Urinary bladder (tissue), 4 donors: Measurements from ENCODE around the gene MVK. TPM values are rescaled to one million over a fixed set of nuclear protein-coding genes. Genes with fewer than 3 reads are reported as not detected.
"Not testable (repeated sequence)": the region's sequence is repeated elsewhere in the genome, so short reads cannot be mapped to it uniquely, and the experiment has no call there.

Experiments used
- DNase-seq: peaks from one replicate; pipeline ENCODE4 v3.0.0-alpha.2; 2015; ENCODE audit errors: extremely low spot score
- H3K27ac ChIP-seq: one replicate; pipeline ENCODE4 v1.5.1; 2013; ENCODE audit warnings: low read depth, mild to moderate bottlenecking, moderate library complexity
- H3K36me3 ChIP-seq: one replicate; pipeline ENCODE4 v1.6.1; 2013; ENCODE audit warnings: mild to moderate bottlenecking, moderate library complexity; ENCODE audit not compliant: insufficient read depth
- H3K4me1 ChIP-seq: one replicate; pipeline ENCODE4 v1.6.1; 2013; ENCODE audit warnings: mild to moderate bottlenecking, moderate library complexity; ENCODE audit not compliant: insufficient read depth
- H3K4me3 ChIP-seq: one replicate; pipeline ENCODE4 v1.5.1; 2013; ENCODE audit warnings: low read depth, low read length
- WGBS: extraction: QIAGEN DNeasy Blood & Tissue Kit; methylation state at CpG from one replicate; pipeline ENCODE4 v1.1.7; 2013; 5-methylcytosine and 5-hydroxymethylcytosine counted together
- polyA plus RNA-seq: library from polyadenylated mRNA; stranded (reverse); fragments of 200-250 nt; gene quantifications from one replicate; pipeline ENCODE4 v1.2.3, GENCODE V29; 2013
- total RNA-seq: library from RNA; depleted of rRNA; stranded (reverse); fragments of >200 nt; gene quantifications from one replicate; pipeline ENCODE4 v1.2.3, GENCODE V29; 2014
- donor health status: healthy with polysubstance abuse.
- donor health status: healthy.

The MVK gene
- total and polyA plus RNA-seq, 2 donors, result 10.5 to 13.2 TPM

- Histone ChIP-seq H3K4me3 (no peak overlapping the region), H3K4me1 (no peaks in the 10 kb centered on the region), H3K27ac (no peak overlapping the region), H3K36me3 (no peaks in the 10 kb centered on the region)
- 85% methylated on average over 9 of the region's 9 CpGs for WGBS
- no peak for DNase-seq
Measured at GRCh38 chr12:109592905-109593272, 19.3 kb downstream of the MVK start.

GRCh38 chr12:109594556-109595317, 21.1 kb downstream of the MVK start:
- H3K36me3 ChIP-seq, result no peaks in the 10 kb centered on the region
- no peaks in the 10 kb centered on the region for H3K4me1 ChIP-seq
- WGBS, result 93% methylated on average over 15 of the region's 15 CpGs

GRCh38 chr12:109595321-109595902, 21.8 kb downstream of the MVK start:
- Histone ChIP-seq H3K4me3 (no peak overlapping the region), H3K36me3 (no peaks in the 10 kb centered on the region), H3K27ac (no peak overlapping the region), H3K4me1 (no peaks in the 10 kb centered on the region)
- 70% methylated on average over 10 of the region's 10 CpGs for WGBS
- DNase-seq, result no peak

More at GRCh38 chr12:109594556-109595317, 21.1 kb downstream of the MVK start:
- no peak overlapping the region for H3K27ac ChIP-seq
- DNase-seq, result no peak
- H3K4me3 ChIP-seq, result no peak overlapping the region

DNA sequence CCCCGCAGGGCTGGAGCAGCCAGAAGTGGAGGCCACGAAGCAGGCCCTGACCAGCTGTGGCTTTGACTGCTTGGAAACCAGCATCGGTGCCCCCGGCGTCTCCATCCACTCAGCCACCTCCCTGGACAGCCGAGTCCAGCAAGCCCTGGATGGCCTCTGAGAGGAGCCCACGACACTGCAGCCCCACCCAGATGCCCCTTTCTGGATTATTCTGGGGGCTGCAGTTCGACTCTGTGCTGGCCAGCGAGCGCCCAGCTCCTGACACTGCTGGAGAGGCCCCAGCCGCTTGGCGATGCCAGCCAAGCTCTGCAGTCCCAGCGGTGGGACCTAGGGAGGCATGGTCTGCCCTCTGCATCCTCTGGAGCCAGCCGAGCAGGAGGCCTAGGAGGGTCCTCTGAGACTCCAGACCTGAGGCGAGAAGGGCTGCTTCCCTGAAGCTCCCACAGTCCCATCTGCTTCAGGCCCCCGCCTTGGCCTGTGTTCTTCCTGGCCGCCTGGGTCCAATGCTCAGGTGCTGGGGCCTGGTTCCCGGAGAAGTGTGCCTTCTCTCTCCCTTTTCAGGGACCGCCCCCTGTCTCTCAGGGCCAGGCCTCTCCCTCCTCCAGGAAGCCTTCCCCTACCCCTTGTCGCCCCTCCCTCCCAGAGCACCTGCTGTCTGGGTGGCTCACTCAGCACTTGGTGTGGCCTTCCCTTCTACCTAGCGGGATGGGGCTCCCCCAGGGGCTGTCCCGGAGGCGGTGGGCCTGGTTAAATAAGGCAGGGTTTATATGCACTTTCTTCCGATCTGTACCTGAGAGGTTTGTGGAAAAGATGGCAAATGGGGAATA, 23.0 kb downstream of the MVK start:
- Histone ChIP-seq H3K27ac (no peak overlapping the region), H3K36me3 (no peaks in the 10 kb centered on the region), H3K4me3 (no peak overlapping the region), H3K4me1 (no peaks in the 10 kb centered on the region)
- no peak for DNase-seq
- 90% methylated on average over 24 of the region's 24 CpGs for WGBS

- Histone ChIP-seq H3K36me3 (no peaks in the 10 kb centered on the region), H3K4me1 (no peaks in the 10 kb centered on the region), H3K27ac (no peak overlapping the region), H3K4me3 (no peak overlapping the region)
- DNase-seq, result no peak
- 43% methylated on average over 11 of the region's 11 CpGs for WGBS
Measured at GRCh38 chr12:109597414-109597794, 23.8 kb downstream of the MVK start.

DNA sequence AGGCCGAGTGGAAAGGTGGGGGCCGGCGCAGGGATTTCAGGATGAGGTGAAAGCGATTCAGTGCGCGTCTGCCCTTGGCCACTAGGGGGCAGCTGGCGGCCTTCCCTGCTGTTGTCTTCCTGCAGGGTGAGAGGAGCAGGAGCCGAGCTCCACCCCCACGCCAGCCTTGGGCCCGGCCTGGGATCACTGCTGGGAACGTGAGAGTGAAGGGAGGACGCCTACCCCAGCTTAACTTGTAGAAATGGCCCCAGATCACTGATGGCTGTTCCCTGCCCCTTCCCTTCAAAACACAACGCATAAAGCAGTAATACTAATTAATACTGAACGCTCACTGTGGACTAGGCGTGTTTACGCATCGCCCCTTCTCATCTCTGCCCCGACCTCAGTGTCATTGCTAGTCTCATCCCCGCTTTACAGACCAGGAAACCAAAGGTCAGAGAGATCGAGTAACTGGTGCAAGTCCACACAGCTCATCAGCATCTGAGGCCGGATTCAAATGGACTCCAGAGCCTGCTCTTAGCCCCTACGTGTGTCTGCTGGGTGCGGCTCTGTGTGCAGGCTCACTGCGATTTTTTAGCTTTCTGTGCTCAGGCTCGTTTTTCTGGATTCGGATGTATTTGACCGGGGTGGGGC, 24.3 kb downstream of the MVK start:
- H3K36me3 ChIP-seq, result no peaks in the 10 kb centered on the region
- peak; percentile 74 for DNase-seq
- H3K27ac ChIP-seq, result no peak overlapping the region
- 39% methylated on average over 27 of the region's 27 CpGs for WGBS
- no peaks in the 10 kb centered on the region for H3K4me1 ChIP-seq
- H3K4me3 ChIP-seq, result no peak overlapping the region

DNA sequence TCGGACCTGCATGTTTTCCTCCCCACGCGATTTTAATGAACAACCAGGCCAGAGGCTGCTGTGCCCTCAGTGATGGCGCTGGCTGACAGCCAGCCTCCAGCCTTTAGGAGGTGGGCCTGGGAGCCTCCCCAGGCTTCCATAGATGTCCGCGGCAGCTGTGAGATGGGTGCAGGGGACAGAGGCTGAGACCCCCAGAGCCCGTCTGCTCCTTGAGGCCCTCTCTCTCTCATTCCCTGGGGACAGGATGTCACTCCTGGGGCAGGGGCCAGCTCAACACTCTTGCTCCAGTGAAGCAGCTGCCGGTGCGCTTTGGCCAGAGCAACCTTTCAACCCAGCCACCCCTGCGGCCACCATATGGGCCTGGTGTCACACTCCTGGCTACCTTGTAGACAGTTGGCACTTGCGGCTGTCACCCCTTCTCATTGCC, 24.8 kb downstream of the MVK start:
- no peak overlapping the region for H3K4me3 ChIP-seq
- 76% methylated on average over 11 of the region's 11 CpGs for WGBS
- H3K27ac ChIP-seq, result no peak overlapping the region
- no peaks in the 10 kb centered on the region for H3K4me1 ChIP-seq
- H3K36me3 ChIP-seq, result no peaks in the 10 kb centered on the region
- DNase-seq, result no peak

DNA sequence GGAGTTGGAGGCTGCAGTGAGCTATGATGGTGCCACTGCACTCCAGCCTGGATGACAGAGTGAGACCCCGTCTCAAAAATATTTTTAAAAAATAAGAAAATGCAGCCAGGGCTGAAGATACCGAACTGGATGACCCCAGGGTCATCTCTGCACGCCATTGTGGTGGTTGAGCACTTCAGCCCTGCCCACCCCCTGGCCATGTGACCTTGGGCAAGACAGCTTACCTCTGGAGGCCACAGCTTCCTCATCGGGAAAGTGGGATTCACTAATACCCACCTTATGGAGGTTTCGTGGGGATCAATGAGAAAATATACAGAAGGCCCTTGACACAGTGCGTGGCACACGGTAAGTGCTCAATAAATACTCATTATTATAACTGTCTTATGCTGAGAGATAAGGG, 25.5 kb downstream of the MVK start:
- Histone ChIP-seq H3K36me3 (no peaks in the 10 kb centered on the region), H3K4me3 (no peak overlapping the region), H3K4me1 (no peaks in the 10 kb centered on the region), H3K27ac (no peak overlapping the region)
- 81% methylated on average over 7 of the region's 7 CpGs for WGBS
- DNase-seq, result no peak

DNA sequence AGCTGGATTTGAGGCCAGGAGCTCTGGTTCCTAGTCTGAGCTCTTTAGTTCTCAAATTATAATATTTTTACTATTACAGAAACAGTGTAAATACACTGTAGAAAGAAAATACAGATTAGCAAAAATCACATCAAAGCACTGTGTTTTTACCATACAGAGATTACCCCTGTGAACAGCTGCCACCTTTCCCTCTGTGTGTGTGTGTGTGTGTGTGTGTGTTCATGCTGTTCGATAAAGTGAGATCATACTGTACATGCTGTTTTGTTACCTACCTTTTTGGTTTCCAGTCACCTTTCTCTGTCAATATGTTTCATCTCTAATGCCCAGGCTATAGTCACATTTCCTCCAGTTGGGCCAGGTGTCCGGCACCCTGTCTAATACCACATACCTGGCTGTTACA, 26.9 kb downstream of the MVK start:
- Histone ChIP-seq H3K27ac (no peak overlapping the region), H3K4me3 (no peak overlapping the region), H3K4me1 (no peaks in the 10 kb centered on the region), H3K36me3 (no peaks in the 10 kb centered on the region)
- WGBS, result 92% methylated on average over 2 of the region's 2 CpGs
- no peak for DNase-seq

DNA sequence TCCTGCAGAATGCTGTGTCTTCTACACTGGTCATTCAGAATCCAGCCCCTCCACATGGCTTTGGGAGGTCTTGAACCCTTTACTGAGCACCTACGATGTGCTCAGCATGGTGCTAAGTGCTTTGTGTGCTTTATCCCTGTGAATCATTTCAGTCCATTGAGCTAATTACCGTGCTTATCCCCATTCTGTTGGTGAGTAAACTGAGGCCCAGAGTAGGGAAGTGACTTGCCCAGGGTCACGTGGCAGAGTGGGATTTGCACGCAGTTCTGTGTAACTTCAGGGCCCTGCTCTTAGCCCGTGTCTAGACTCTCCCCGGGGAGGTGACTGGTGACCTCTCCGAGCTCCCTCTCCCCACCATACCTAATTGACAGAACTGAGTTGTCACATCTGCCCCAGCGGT, 27.4 kb downstream of the MVK start:
- 90% methylated on average over 8 of the region's 8 CpGs for WGBS
- Histone ChIP-seq H3K36me3 (no peaks in the 10 kb centered on the region), H3K27ac (no peak overlapping the region), H3K4me1 (no peaks in the 10 kb centered on the region), H3K4me3 (no peak overlapping the region)
- DNase-seq, result no peak

GRCh38 chr12:109601557-109601956, 28.0 kb downstream of the MVK start:
- Histone ChIP-seq H3K4me1 (no peaks in the 10 kb centered on the region), H3K36me3 (no peaks in the 10 kb centered on the region), H3K4me3 (no peak overlapping the region), H3K27ac (no peak overlapping the region)
- WGBS, result 92% methylated on average over 8 of the region's 8 CpGs
- DNase-seq, result no peak

DNA sequence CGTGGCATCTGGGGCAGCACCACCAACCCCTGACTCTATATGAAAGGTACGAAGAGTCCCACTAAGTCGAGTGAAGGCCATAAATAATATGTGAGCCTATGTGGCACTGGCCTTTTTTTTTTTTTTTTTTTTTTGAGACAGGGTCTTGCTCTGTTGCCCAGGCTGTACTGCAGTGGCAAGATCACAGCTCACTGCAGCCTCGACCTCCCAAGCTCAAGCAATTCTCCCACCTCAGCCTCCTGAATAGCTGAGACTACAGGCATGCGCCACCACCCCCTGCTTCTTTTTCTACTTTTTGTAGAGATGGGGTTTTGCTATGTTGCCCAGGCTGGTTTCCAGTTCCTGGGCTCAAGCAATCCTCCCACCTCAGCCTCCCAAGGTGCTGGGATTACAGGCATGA, 28.5 kb downstream of the MVK start:
- not testable (repeated sequence) for H3K27ac ChIP-seq, H3K36me3 ChIP-seq, H3K4me3 ChIP-seq, H3K4me1 ChIP-seq, DNase-seq
- WGBS, result 94% methylated on average over 5 of the region's 5 CpGs

DNA sequence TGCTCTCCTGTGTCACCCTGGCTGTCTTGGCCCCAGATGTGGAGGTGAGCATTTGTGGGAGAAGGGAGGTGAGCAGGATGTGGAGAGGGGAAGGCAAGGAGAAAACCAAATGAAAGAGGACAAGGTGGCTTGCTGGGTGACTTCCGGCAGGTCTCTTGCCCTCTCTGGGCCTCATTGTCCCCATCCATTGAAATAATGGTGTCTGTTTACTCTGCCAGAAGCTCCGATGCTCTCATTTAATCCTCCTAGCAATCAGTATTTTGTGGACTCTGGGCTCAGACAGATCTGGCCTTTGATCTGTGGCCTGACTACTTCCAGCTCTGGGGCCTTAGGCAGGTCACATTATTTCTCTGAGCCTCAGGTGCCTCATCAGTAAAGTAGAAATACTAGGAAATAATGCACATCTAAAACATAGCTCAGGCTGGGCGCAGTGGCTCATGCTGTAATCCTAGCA, 30.6 kb downstream of the MVK start:
- H3K27ac ChIP-seq, result no peak overlapping the region
- no peak overlapping the region for H3K4me3 ChIP-seq
- WGBS, result 94% methylated on average over 3 of the region's 3 CpGs
- no peaks in the 10 kb centered on the region for H3K36me3 ChIP-seq
- H3K4me1 ChIP-seq, result no peaks in the 10 kb centered on the region
- DNase-seq, result no peak
